ENCODE data around the gene PAX8.

GRCh38 chr2:113192459-113193100 lies 86.1 kb downstream of the PAX8 start:
- TF ChIP-seq CTCF (IDR thresholded peaks at IDR 0.05) (no peak), POLR2AphosphoS5 (IDR thresholded peaks at IDR 0.05) (no peak), POLR2A (IDR thresholded peaks at IDR 0.05) (no peak), EP300 (IDR thresholded peaks at IDR 0.05) (no peak)
